GM12892 (cell line): ENCODE data around the gene SCAMP2.

ENCODE experiments used
- POLR2A ChIP-seq: IDR thresholded peaks from 2 replicates; pipeline ENCODE4 v1.6.1; 2011; ENCODE audit warnings: low read depth, low read length, control low read depth
- POLR2AphosphoS5 ChIP-seq: IDR thresholded peaks from 2 replicates; pipeline ENCODE4 v1.6.1; 2011; ENCODE audit warnings: low read depth, low read length, control low read depth

DNA sequence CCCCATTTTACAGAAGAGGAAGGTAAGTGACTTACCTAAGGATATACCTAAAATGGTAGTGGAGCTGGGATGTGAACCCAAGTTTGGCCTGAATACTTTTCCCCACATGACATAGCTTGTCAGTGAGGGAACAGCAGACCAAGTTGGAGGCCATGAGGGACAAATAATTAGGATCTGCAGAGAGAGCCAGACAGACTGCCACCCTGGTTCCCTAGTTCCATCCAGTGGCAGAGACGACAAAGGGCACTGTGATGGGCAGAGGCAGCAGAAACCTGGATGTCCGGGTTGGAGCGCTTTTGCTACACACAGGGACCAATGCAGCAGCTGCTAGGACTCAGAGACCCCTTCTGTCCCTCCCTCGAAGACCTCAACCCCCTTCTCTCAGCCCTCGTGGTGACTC is 45.6 kb downstream of the SCAMP2 start:
- no peak for TF ChIP-seq POLR2A
- no peak for TF ChIP-seq POLR2AphosphoS5
